GM12878 (cell line): ENCODE results near the gene H2BK1. TPM values are rescaled to one million over a fixed set of nuclear protein-coding genes. Genes with fewer than 3 reads are reported as not detected.

Experiments
- ATAC-seq: fragments of 200-7000 bp; cut with Tn5 transposase; 3 replicates; pipeline ENCODE4 v1.9.1; 2020; ENCODE audit warnings: mild to moderate bottlenecking, moderate library complexity
- BruUV-seq: library from RNA; stranded (reverse); fragments of 400-500 nt; replicated peaks from 2 replicates; lab custom pipeline; 2021; lab: Mats Ljungman, UMichigan
- CTCF ChIA-PET: fragments of 300-600 bp; sonication (Branson Sonifier 250); formaldehyde crosslinking; extraction: SDS; loops from one replicate; lab custom pipeline; 2021; ENCODE audit warnings: inconsistent platforms; lab: Yijun Ruan, JAX
- POLR2A ChIA-PET: fragments of 350-600 bp; formaldehyde crosslinking; extraction: SDS; loops from one replicate; lab custom pipeline; 2021; ENCODE audit warnings: inconsistent platforms; lab: Charles Lee
- RAD21 ChIA-PET: fragments of 300-600 bp; sonication (Branson Sonifier 250); formaldehyde crosslinking; loops from one replicate; lab custom pipeline; 2023; ENCODE audit warnings: antibody characterized with exemption; ENCODE audit not compliant: unreplicated experiment; lab: Charles Lee
- SMC1A ChIA-PET: fragments of 300-600 bp; sonication (Branson Sonifier 250); formaldehyde crosslinking; loops from one replicate; lab custom pipeline; 2023; ENCODE audit not compliant: unreplicated experiment, uncharacterized antibody; lab: Charles Lee
- DNase-seq: peaks from one replicate; pipeline ENCODE4 v3.0.0-alpha.2; 2011; ENCODE audit warnings: low read depth, low spot score
- FAIRE-seq: peaks from 3 replicates; lab custom pipeline; 2011; peaks lifted over from hg19 to GRCh38; lab: Jason Lieb, UNC
- H2AFZ ChIP-seq: 2 replicates; pipeline ENCODE4 v1.6.0; 2011; ENCODE audit warnings: low read depth, low read length, control low read depth; ENCODE audit not compliant: control insufficient read depth
- H3K27ac ChIP-seq: 2 replicates; pipeline ENCODE4 v1.5.1; 2011; ENCODE audit warnings: control low read depth; ENCODE audit not compliant: control insufficient read depth, insufficient read depth
- H3K27me3 ChIP-seq, 2 experiments: replicated peaks in 1 of 2; 2 replicates each; pipeline versions ENCODE4 v1.6.0 to v1.6.1; 2011; ENCODE audit warnings: low read length in 1 of 2; ENCODE audit not compliant: control insufficient read depth in 2 of 2, insufficient read depth in 2 of 2
- H3K36me3 ChIP-seq, 2 experiments: 2 replicates each; pipeline ENCODE4 v1.5.1; 2011; ENCODE audit warnings: low read length in 1 of 2; ENCODE audit not compliant: control insufficient read depth in 2 of 2, insufficient read depth in 2 of 2
- H3K4me1 ChIP-seq: 2 replicates; pipeline ENCODE4 v1.6.1; 2011; ENCODE audit warnings: mild to moderate bottlenecking, low read length, moderate library complexity, mixed read lengths; ENCODE audit not compliant: control insufficient read depth, insufficient read depth
- H3K4me2 ChIP-seq: 2 replicates; pipeline ENCODE4 v1.6.0; 2011; ENCODE audit warnings: control low read depth; ENCODE audit not compliant: control insufficient read depth, insufficient read depth
- H3K4me3 ChIP-seq: fragments of 200-600 bp; sonication (generic); 2 replicates; pipeline ENCODE4 v1.5.1; 2016
- H3K79me2 ChIP-seq: 2 replicates; pipeline ENCODE4 v1.6.0; 2011; ENCODE audit warnings: low read length; ENCODE audit not compliant: control insufficient read depth, insufficient read depth
- H3K9ac ChIP-seq: 2 replicates; pipeline ENCODE4 v1.8.0; 2011; ENCODE audit warnings: low read length, control low read depth, mixed read lengths; ENCODE audit not compliant: control insufficient read depth, insufficient read depth
- H3K9me3 ChIP-seq: replicated peaks from 3 replicates; pipeline ENCODE4 v1.5.1; 2011; ENCODE audit warnings: mild to moderate bottlenecking, low read length; ENCODE audit not compliant: control insufficient read depth, insufficient read depth
- H4K20me1 ChIP-seq: 2 replicates; pipeline ENCODE4 v1.6.0; 2011; ENCODE audit not compliant: control insufficient read depth, insufficient read depth
- BHLHE40 ChIP-seq, 2 experiments: fragments of 450-650 bp in 1 of 2; IDR thresholded peaks; 2 replicates each; pipeline ENCODE4 v1.6.1; 2011 to 2017; ENCODE audit warnings: low read depth in 2 of 2, borderline replicate concordance in 1 of 2, improper control_type of control experiment in 1 of 2, low read length in 1 of 2, mild to moderate bottlenecking in 1 of 2
- GATAD2B ChIP-seq: fragments of 450-650 bp; conservative IDR thresholded peaks from 2 replicates; pipeline ENCODE4 v1.6.1; 2017; ENCODE audit warnings: low read depth, mild to moderate bottlenecking, moderate library complexity
- IKZF1 ChIP-seq: fragments of 450-650 bp; conservative IDR thresholded peaks from 2 replicates; pipeline ENCODE4 v1.6.1; 2017; ENCODE audit warnings: antibody characterized with exemption, mild to moderate bottlenecking
- JUND ChIP-seq: IDR thresholded peaks from 2 replicates; pipeline ENCODE4 v1.6.1; 2012; ENCODE audit warnings: low read depth, mild to moderate bottlenecking, low read length, improper control_type of control experiment, moderate library complexity
- NBN ChIP-seq: fragments of 450-650 bp; IDR thresholded peaks from 2 replicates; pipeline ENCODE4 v1.6.1; 2016
- NFXL1 ChIP-seq: fragments of 450-650 bp; IDR thresholded peaks from 2 replicates; pipeline ENCODE4 v1.6.1; 2017; ENCODE audit warnings: antibody characterized with exemption, mild to moderate bottlenecking, borderline replicate concordance
- PAX5 ChIP-seq: IDR thresholded peaks from 2 replicates; pipeline ENCODE4 v1.6.1; 2011; ENCODE audit warnings: low read depth, low read length, borderline replicate concordance
- SRF ChIP-seq, 2 experiments: IDR thresholded peaks; 2 replicates each; pipeline ENCODE4 v1.6.1; 2011; ENCODE audit warnings: low read depth in 2 of 2, low read length in 2 of 2, mild to moderate bottlenecking in 1 of 2, moderate library complexity in 1 of 2
- STAT3 ChIP-seq: IDR thresholded peaks from 2 replicates; pipeline ENCODE4 v1.6.1; 2011; ENCODE audit warnings: low read depth, low read length, improper control_type of control experiment
- SUPT20H ChIP-seq: IDR thresholded peaks from 2 replicates; pipeline ENCODE4 v1.6.1; 2011; ENCODE audit warnings: low read depth, mild to moderate bottlenecking, low read length, moderate library complexity, borderline replicate concordance; ENCODE audit not compliant: control insufficient read depth
- SUZ12 ChIP-seq: fragments of 200-600 bp; sonication (generic); IDR thresholded peaks from one replicate; pipeline ENCODE4 v1.6.1; 2018; ENCODE audit warnings: antibody characterized with exemption, mild to moderate bottlenecking; ENCODE audit not compliant: unreplicated experiment
- WGBS: methylation state at CpG from one replicate; pipeline ENCODE4 v1.1.6; 2016; ENCODE audit warnings: low lambda C conversion rate; ENCODE audit not compliant: insufficient replicate concordance, insufficient coverage; ENCODE audit errors: missing lambda C conversion rate; 5-methylcytosine and 5-hydroxymethylcytosine counted together
- in situ Hi-C: fragments of 300-500 bp; cut with MboI; formaldehyde crosslinking; loops from 9 replicates; pipeline ENCODE4 v1.14.3; 2018; ENCODE audit warnings: mixed read lengths
- intact Hi-C: fragments of 100-400 bp; cut with micrococcal nuclease; formaldehyde crosslinking; loops from one replicate; pipeline ENCODE4 v1.14.2; 2022; ENCODE audit not compliant: unreplicated experiment
- polyA plus RNA-seq, 11 experiments: library from polyadenylated mRNA; depleted of rRNA in 4 of 11; unstranded in 6 of 11; stranded (reverse) in 5 of 11; fragments of >200 nt; fragmentation: Nextera tagmentation in 4 of 11; fragmentation: Illumina TruSeq in 1 of 11; extraction: Ambion mirVana in 4 of 11; extraction: Trizol in 1 of 11; gene quantifications; 1 replicate in 1 of 11; 2 replicates in 10 of 11; pipeline versions ENCODE4 v1.2.1 to v1.2.3, GENCODE V29; 2011 to 2016; ENCODE audit warnings: inconsistent platforms in 2 of 11, missing spikeins in 2 of 11, low read depth in 1 of 11
- total RNA-seq, 4 experiments: library from RNA; depleted of rRNA in 3 of 4; stranded (reverse); fragments of >200 nt in 3 of 4; fragmentation: Illumina TruSeq in 1 of 4; extraction: Trizol in 1 of 4; gene quantifications; 2 replicates each; pipeline versions ENCODE4 v1.2.1 to v1.2.3, GENCODE V29; 2013 to 2021
- TF ChIP-seq, protein P1 (sequence below): IDR thresholded peaks from 2 replicates; pipeline ENCODE4 v1.6.1; 2012; ENCODE audit warnings: low read depth, low read length, improper control_type of control experiment

H2BK1 gene
- total and polyA plus RNA-seq, 10 of the 15 experiments (the other 5 are each of a cell fraction or from before 2014, with no cell fraction given): 0.54 TPM; not detected in 9

DNA sequence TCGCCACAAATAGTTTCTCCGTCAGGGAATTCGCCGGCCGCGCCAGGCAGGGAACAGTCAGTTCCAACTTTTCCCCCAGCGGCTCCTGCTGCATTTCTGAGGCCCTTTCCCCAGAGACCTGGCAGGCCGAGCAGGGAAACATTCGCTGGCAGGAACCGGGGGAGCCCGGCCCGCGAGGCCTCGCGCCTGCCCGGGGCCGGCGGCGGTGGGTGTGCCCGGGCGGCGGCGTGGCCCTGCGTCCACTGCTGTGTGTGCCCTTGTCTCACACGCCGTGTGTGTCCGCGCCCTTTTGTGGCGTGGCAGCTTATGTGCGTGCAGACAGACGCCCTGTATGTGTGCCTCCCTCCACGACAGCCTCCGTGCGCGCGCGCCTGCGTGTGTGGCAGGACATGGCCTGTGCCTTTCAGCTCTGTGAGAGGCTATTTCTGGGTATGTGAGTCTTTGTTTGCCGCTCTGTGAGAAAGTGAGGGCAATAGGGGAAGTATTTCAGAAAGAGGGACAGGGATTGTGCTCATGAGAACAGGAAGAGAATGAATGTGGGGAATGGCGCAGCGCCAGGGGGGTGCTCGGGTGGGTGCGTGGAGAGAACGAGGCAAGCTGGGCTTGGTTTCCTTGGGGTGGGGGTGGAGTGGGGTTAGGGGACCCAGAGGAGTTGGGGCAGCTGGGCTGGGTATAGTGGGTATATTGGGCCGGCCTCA, 38.9 kb upstream of the H2BK1 start:
- no peak for FAIRE-seq
- in situ Hi-C loops (no loop called here), intact Hi-C loops (no loop called here)
- H3K79me2 ChIP-seq: no peaks in the 10 kb centered on the region
- no peaks in the 10 kb centered on the region for H3K36me3 ChIP-seq
- H3K9ac ChIP-seq: no peak overlapping the region
- 0 out of 2 replicates have a peak overlapping the region, but pooled peaks have one; percentile 11 for H3K4me2 ChIP-seq
- CTCF ChIA-PET: no interaction called here
- TF ChIP-seq SUZ12 (peak; percentile 81), IKZF1 (no peak)
- TF ChIP-seq, all 136 proteins: peak for 1
- no peak for DNase-seq
- Histone ChIP-seq H3K9me3 (no peaks in the 10 kb centered on the region), H3K27ac (no peak overlapping the region), H4K20me1 (no peaks in the 10 kb centered on the region), H3K4me3 (no peak overlapping the region), H2AFZ (no peak overlapping the region), H3K4me1 (peaks cover 5% of the 10 kb centered on the region), H3K27me3 (peaks cover 28 to 35% of the 10 kb centered on the region in 2 experiments)
- BruUV-seq: no TSS peak
- ChIA-PET SMC1A (no interaction called here), POLR2A (no interaction called here), RAD21 (no interaction called here)
- 1% methylated on average over 45 of the region's 45 CpGs for WGBS
- ATAC-seq: 0 out of 3 replicates have a peak, but pooled peaks have one; percentile 2

DNA sequence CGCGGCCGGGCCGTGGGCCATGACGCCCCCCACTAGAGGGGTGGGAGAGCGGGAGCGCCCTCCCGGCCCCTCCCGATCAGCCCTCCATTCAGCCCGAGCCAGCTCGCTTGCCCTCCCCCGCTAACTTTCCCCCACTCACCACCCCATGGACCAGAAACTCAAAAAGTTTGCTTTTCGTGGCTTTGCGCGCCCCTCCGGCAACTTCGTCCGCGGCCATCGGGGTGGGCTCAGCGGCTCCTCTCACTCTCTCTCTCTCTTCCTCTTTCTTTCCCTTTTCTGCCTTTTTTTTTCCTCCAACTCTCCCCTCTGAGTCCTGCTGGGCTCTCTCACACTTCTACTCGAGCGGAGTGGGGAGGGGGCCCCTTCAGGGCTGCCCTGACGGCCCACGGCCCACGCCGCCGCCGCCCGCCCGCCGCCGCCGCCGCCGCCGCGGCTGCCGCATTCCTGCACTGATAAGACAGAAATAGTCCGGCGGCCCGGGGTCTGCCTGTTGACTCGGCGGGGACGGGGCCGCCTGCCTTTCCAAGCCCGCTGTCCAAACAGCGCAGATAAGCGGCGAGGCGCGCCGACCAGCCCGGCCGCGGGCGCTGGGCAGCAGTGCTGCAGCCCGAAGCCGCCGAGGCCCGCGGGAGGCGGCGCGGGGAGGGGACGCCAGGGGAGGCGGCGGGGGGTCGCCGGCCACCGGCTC, 38.2 kb upstream of the H2BK1 start, which contains the start of gene SMARCD3:
Gene SMARCD3 (minus strand): TSS at position 349 of the 688 bp plus-strand sequence. CDS start 132 bp downstream, at position 217.
- intact Hi-C loops (no loop called here), in situ Hi-C loops (no loop called here)
- Histone ChIP-seq H3K36me3 (no peaks in the 10 kb centered on the region), H3K4me1 (peaks cover 12% of the 10 kb centered on the region), H3K79me2 (no peaks in the 10 kb centered on the region), H3K4me2 (peak within 1 kb of the TSS; percentile 14; the same call in 1 of the 2 replicates), H3K9ac (no peak within 1 kb of the TSS), H3K4me3 (no peak within 1 kb of the TSS), H4K20me1 (no peaks in the 10 kb centered on the region), H3K27ac (no peak within 1 kb of the TSS), H3K27me3 (peaks cover 22 to 35% of the 10 kb centered on the region in 2 experiments), H3K9me3 (no peaks in the 10 kb centered on the region), H2AFZ (no peak within 1 kb of the TSS)
- ChIA-PET CTCF (interaction anchor here (0.7 to 1.1 kb wide), 2 partner anchors 50 to 204 kb away, joined by 3 to 5 read pairs; no protein-coding TSS in a partner anchor), RAD21 (no interaction called here), POLR2A (no interaction called here), SMC1A (no interaction called here)
- FAIRE-seq (no peak), DNase-seq (no peak), ATAC-seq (no peak)
- no TSS peak for BruUV-seq
- WGBS: under 1% methylated on average over 51 of the region's 71 CpGs
- TF ChIP-seq IKZF1 (0 out of 2 replicates have a peak, but pooled peaks have one; percentile 19), JUND (no peak), PAX5 (no peak), STAT3 (no peak), NFXL1 (no peak), BHLHE40 (IDR thresholded peaks at IDR 0.05; ENCODE audit: borderline replicate concordance in 1 of 2, low read depth in 2 of 2, low read length in 1 of 2) (no peak), SUPT20H (no peak), GATAD2B (no peak), SRF (IDR thresholded peaks at IDR 0.05; ENCODE audit: low read depth in 2 of 2, low read length in 2 of 2) (no peak), NBN (no peak)
- TF ChIP-seq, protein P1, sequence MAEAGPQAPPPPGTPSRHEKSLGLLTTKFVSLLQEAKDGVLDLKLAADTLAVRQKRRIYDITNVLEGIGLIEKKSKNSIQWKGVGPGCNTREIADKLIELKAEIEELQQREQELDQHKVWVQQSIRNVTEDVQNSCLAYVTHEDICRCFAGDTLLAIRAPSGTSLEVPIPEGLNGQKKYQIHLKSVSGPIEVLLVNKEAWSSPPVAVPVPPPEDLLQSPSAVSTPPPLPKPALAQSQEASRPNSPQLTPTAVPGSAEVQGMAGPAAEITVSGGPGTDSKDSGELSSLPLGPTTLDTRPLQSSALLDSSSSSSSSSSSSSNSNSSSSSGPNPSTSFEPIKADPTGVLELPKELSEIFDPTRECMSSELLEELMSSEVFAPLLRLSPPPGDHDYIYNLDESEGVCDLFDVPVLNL: no peak
